GM04504 (cell line): ENCODE data around the gene PSMD8.
"Not testable (repeated sequence)": the region's sequence is repeated elsewhere in the genome, so short reads cannot be mapped to it uniquely, and the experiment has no call there.

Experiments used
- DNase-seq: peaks from one replicate; pipeline ENCODE4 v3.0.0-alpha.2; 2012; ENCODE audit warnings: low read depth

The PSMD8 gene

GRCh38 chr19:38411041-38411712, 36.8 kb downstream of the PSMD8 start:
- DNase-seq: no peak

GRCh38 chr19:38411898-38412297, 37.5 kb downstream of the PSMD8 start:
- not testable (repeated sequence) for DNase-seq

GRCh38 chr19:38412491-38412890, 38.1 kb downstream of the PSMD8 start:
- no peak for DNase-seq

GRCh38 chr19:38412961-38413360, 38.6 kb downstream of the PSMD8 start:
- DNase-seq: no peak

GRCh38 chr19:38413416-38413815, 39.0 kb downstream of the PSMD8 start:
- no peak for DNase-seq

GRCh38 chr19:38417146-38417543, 42.8 kb downstream of the PSMD8 start:
- no peak for DNase-seq

GRCh38 chr19:38417544-38418506, 43.5 kb downstream of the PSMD8 start:
- no peak for DNase-seq

GRCh38 chr19:38420935-38421334, 46.6 kb downstream of the PSMD8 start:
- DNase-seq: no peak

GRCh38 chr19:38421856-38422255, 47.5 kb downstream of the PSMD8 start:
- DNase-seq: no peak

GRCh38 chr19:38422438-38422837, 48.1 kb downstream of the PSMD8 start:
- DNase-seq: no peak

- DNase-seq: no peak
These were observed 49.9 kb downstream of the PSMD8 start for GRCh38 chr19:38424272-38424671.

- DNase-seq: no peak
These were observed 50.9 kb downstream of the PSMD8 start for GRCh38 chr19:38425222-38425809.

- no peak for DNase-seq
These were observed 51.6 kb downstream of the PSMD8 start, which contains the start of gene RASGRP4 for GRCh38 chr19:38425810-38426466. RASGRP4 (minus strand) TSS chr19:38426219; CDS start chr19:38426091, 128 bp downstream.

GRCh38 chr19:38427035-38427677, 52.8 kb downstream of the PSMD8 start:
- not testable (repeated sequence) for DNase-seq

GRCh38 chr19:38429055-38429810, 54.9 kb downstream of the PSMD8 start:
- no peak for DNase-seq

- no peak for DNase-seq
These were observed 55.4 kb downstream of the PSMD8 start for GRCh38 chr19:38429811-38430156.

- no peak for DNase-seq
These were observed 56.6 kb downstream of the PSMD8 start for GRCh38 chr19:38430931-38431330.

- no peak for DNase-seq
These were observed 58.9 kb downstream of the PSMD8 start, which contains the start of gene RYR1 for GRCh38 chr19:38433268-38433733. RYR1 (plus strand) TSS chr19:38433691; CDS start chr19:38433830, 139 bp downstream.
